Loucy (cell line): ENCODE measurements around the gene OGG1.

Experiments used
- H2AFZ ChIP-seq: fragments of 200-600 bp; sonication (generic); 2 replicates; pipeline ENCODE4 v1.6.0; 2016; ENCODE audit warnings: antibody characterized with exemption, mild to moderate bottlenecking, low read length, moderate library complexity
- H3F3A ChIP-seq: fragments of 200-600 bp; 2 replicates; pipeline ENCODE4 v1.6.0; 2016; ENCODE audit warnings: antibody characterized with exemption, low read depth, mild to moderate bottlenecking
- H3K27me3 ChIP-seq: fragments of 200-600 bp; sonication (generic); 2 replicates; pipeline ENCODE4 v1.6.1; 2014; ENCODE audit warnings: low read length, mild to moderate bottlenecking; ENCODE audit not compliant: insufficient read depth, poor library complexity, severe bottlenecking
- H3K36me3 ChIP-seq: fragments of 200-600 bp; sonication (generic); 2 replicates; pipeline ENCODE4 v1.6.1; 2016; ENCODE audit warnings: low read length; ENCODE audit not compliant: insufficient read depth
- H3K4me1 ChIP-seq: fragments of 200-600 bp; sonication (generic); 2 replicates; pipeline ENCODE4 v1.5.1; 2014; ENCODE audit warnings: low read length, mild to moderate bottlenecking; ENCODE audit not compliant: insufficient read depth, poor library complexity, severe bottlenecking
- H3K4me2 ChIP-seq: fragments of 200-600 bp; sonication (generic); 2 replicates; pipeline ENCODE4 v1.6.0; 2014; ENCODE audit warnings: antibody characterized with exemption, low read length, low read depth, mild to moderate bottlenecking; ENCODE audit not compliant: poor library complexity, severe bottlenecking
- H3K4me3 ChIP-seq: fragments of 200-600 bp; sonication (generic); 2 replicates; pipeline ENCODE4 v1.5.1; 2014; ENCODE audit warnings: low read length, mild to moderate bottlenecking, mixed read lengths; ENCODE audit not compliant: poor library complexity, severe bottlenecking
- H3K79me2 ChIP-seq: fragments of 200-600 bp; sonication (generic); 2 replicates; pipeline ENCODE4 v1.6.1; 2014; ENCODE audit warnings: low read length; ENCODE audit not compliant: insufficient read depth
- H3K9ac ChIP-seq: fragments of 200-600 bp; sonication (generic); 2 replicates; pipeline ENCODE4 v1.6.0; 2014; ENCODE audit warnings: mild to moderate bottlenecking, low read depth, low read length, moderate library complexity; ENCODE audit not compliant: poor library complexity, severe bottlenecking
- H3K9me2 ChIP-seq: fragments of 200-600 bp; sonication (generic); replicated peaks from 2 replicates; pipeline ENCODE4 v1.6.1; 2016; ENCODE audit warnings: low read depth, low read length, mixed read lengths
- H3K9me3 ChIP-seq: fragments of 200-600 bp; sonication (generic); 2 replicates; pipeline ENCODE4 v1.6.1; 2014; ENCODE audit warnings: mild to moderate bottlenecking, antibody characterized with exemption, low read length, low read depth; ENCODE audit not compliant: insufficient read depth
- H4K20me1 ChIP-seq: fragments of 200-600 bp; sonication (generic); 2 replicates; pipeline ENCODE4 v1.6.0; 2014; ENCODE audit warnings: antibody characterized with exemption, low read length, mild to moderate bottlenecking; ENCODE audit not compliant: insufficient read depth, poor library complexity, severe bottlenecking
- EZH2phosphoT487 ChIP-seq: fragments of 200-600 bp; IDR thresholded peaks from 2 replicates; pipeline ENCODE4 v1.6.1; 2018; ENCODE audit warnings: antibody characterized with exemption, mild to moderate bottlenecking, moderate library complexity, borderline replicate concordance
- TF ChIP-seq, protein P1 (sequence below): fragments of 200-600 bp; sonication (generic); conservative IDR thresholded peaks from 2 replicates; pipeline ENCODE4 v1.5.1; 2014; ENCODE audit warnings: mild to moderate bottlenecking, antibody characterized with exemption, low read length

The OGG1 gene

DNA sequence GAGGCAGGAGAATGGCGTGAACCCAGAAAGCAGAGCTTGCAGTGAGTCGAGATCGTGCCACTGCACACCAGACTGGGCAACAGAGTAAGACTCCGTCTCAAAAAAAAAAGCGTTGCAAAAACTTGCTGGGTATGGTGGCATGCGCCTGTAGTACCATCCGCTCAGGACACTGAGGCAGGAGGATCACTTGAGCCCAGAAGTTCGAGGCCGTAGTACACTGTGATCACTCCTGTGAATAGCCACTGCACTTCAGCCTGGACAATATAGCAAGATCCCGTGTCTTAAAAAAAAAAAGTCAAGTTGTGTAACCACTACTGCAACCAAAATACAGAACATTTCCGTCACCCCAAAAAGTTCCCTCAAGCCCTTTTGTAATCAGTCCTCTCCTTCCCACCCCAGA is 44.6 kb downstream of the OGG1 start:
- no peaks in the 10 kb centered on the region for H3K9me2 ChIP-seq
- peak overlapping the region; percentile 97 for H3K4me3 ChIP-seq
- H3K79me2 ChIP-seq, result peaks cover 83% of the 10 kb centered on the region
- H3K9me3 ChIP-seq, result no peaks in the 10 kb centered on the region
- peak overlapping the region; percentile 96 for H3K4me2 ChIP-seq
- H4K20me1 ChIP-seq, result peaks cover 24% of the 10 kb centered on the region
- H3K27me3 ChIP-seq, result no peaks in the 10 kb centered on the region
- H2AFZ ChIP-seq, result no peak overlapping the region
- H3K9ac ChIP-seq, result peak overlapping the region; percentile 99
- H3F3A ChIP-seq, result no peaks in the 10 kb centered on the region
- peaks cover 39% of the 10 kb centered on the region for H3K4me1 ChIP-seq
- no peak for TF ChIP-seq EZH2phosphoT487
- TF ChIP-seq, protein P1, sequence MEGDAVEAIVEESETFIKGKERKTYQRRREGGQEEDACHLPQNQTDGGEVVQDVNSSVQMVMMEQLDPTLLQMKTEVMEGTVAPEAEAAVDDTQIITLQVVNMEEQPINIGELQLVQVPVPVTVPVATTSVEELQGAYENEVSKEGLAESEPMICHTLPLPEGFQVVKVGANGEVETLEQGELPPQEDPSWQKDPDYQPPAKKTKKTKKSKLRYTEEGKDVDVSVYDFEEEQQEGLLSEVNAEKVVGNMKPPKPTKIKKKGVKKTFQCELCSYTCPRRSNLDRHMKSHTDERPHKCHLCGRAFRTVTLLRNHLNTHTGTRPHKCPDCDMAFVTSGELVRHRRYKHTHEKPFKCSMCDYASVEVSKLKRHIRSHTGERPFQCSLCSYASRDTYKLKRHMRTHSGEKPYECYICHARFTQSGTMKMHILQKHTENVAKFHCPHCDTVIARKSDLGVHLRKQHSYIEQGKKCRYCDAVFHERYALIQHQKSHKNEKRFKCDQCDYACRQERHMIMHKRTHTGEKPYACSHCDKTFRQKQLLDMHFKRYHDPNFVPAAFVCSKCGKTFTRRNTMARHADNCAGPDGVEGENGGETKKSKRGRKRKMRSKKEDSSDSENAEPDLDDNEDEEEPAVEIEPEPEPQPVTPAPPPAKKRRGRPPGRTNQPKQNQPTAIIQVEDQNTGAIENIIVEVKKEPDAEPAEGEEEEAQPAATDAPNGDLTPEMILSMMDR, result no peak
- peaks cover 21% of the 10 kb centered on the region; the same call in 1 of the 2 replicates for H3K36me3 ChIP-seq

GRCh38 chr3:9795207-9795606 is 45.5 kb downstream of the OGG1 start:
- Histone ChIP-seq H2AFZ (no peak overlapping the region), H3K4me1 (peaks cover 37% of the 10 kb centered on the region), H3K4me3 (peak overlapping the region; percentile 2), H3K9me2 (no peaks in the 10 kb centered on the region), H4K20me1 (peaks cover 24% of the 10 kb centered on the region), H3K9ac (no peak overlapping the region), H3F3A (no peaks in the 10 kb centered on the region), H3K9me3 (no peaks in the 10 kb centered on the region), H3K79me2 (peaks cover 74% of the 10 kb centered on the region), H3K36me3 (peaks cover 29% of the 10 kb centered on the region; the same call in 1 of the 2 replicates), H3K27me3 (no peaks in the 10 kb centered on the region), H3K4me2 (peak overlapping the region; percentile 96)
- TF ChIP-seq, protein P1, result no peak
- no peak for TF ChIP-seq EZH2phosphoT487

DNA sequence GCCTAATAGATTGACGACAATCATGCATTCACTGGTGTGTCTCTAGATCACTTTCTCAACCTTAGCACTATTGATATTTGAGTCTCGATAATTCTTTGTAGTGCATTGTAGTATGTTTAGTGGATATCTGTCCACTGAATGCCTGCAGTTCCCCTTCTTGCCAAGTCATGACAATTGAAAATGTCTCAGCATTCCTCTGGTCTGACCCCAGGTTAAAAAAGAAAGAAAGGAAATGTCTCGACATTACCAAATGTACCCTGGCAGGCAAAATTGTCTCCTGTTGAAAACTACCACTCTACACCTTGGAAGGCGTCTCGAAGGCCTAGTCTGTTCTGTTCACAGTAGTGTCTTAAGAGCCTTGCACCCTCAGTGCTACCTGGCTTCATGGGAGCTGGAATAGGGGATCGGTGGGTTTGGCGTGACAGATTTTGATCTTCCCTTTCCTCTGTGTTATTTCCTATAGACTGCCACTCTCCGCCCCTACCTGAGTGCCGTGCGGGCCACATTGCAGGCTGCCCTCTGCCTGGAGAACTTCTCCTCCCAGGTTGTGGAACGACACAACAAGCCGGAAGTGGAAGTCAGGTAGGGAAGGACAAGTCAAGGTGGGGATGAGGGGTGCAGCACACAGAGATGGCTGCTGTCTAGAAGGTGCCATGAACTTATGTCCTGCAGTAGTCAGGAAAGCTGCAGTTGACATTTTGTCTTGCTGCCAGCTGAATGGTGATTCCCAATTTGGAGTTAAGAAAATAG is 47.6 kb downstream of the OGG1 start:
- Histone ChIP-seq H3K79me2 (peaks cover 55% of the 10 kb centered on the region), H4K20me1 (peaks cover 24% of the 10 kb centered on the region), H3K4me3 (no peak overlapping the region), H3K27me3 (no peaks in the 10 kb centered on the region), H3K36me3 (peaks cover 42% of the 10 kb centered on the region; the same call in 1 of the 2 replicates), H3K4me1 (peaks cover 19% of the 10 kb centered on the region), H2AFZ (no peak overlapping the region), H3F3A (no peaks in the 10 kb centered on the region), H3K4me2 (no peak overlapping the region), H3K9me3 (no peaks in the 10 kb centered on the region), H3K9ac (no peak overlapping the region), H3K9me2 (no peaks in the 10 kb centered on the region)
- TF ChIP-seq, protein P1, result no peak
- TF ChIP-seq EZH2phosphoT487, result no peak
